22Rv1 (cell line): ENCODE measurements around the gene PDK2.

ENCODE experiments used
- H3K27ac ChIP-seq: fragments of 450-650 bp; 2 replicates; pipeline ENCODE4 v1.5.1; 2017
- ZFX ChIP-seq: fragments of 450-650 bp; IDR thresholded peaks from 2 replicates; pipeline ENCODE4 v1.6.1; 2017; ENCODE audit warnings: antibody characterized with exemption, borderline replicate concordance
- TF ChIP-seq, protein P1 (sequence below): fragments of 450-650 bp; IDR thresholded peaks from 2 replicates; pipeline ENCODE4 v1.5.1; 2017; ENCODE audit warnings: mild to moderate bottlenecking

Gene PDK2

GRCh38 chr17:50133028-50133768 is 38.0 kb downstream of the PDK2 start:
- peak overlapping the region; percentile 44; the same call in 1 of the 2 replicates for H3K27ac ChIP-seq
- TF ChIP-seq, protein P1, sequence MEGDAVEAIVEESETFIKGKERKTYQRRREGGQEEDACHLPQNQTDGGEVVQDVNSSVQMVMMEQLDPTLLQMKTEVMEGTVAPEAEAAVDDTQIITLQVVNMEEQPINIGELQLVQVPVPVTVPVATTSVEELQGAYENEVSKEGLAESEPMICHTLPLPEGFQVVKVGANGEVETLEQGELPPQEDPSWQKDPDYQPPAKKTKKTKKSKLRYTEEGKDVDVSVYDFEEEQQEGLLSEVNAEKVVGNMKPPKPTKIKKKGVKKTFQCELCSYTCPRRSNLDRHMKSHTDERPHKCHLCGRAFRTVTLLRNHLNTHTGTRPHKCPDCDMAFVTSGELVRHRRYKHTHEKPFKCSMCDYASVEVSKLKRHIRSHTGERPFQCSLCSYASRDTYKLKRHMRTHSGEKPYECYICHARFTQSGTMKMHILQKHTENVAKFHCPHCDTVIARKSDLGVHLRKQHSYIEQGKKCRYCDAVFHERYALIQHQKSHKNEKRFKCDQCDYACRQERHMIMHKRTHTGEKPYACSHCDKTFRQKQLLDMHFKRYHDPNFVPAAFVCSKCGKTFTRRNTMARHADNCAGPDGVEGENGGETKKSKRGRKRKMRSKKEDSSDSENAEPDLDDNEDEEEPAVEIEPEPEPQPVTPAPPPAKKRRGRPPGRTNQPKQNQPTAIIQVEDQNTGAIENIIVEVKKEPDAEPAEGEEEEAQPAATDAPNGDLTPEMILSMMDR, result no peak
- no peak for TF ChIP-seq ZFX

DNA sequence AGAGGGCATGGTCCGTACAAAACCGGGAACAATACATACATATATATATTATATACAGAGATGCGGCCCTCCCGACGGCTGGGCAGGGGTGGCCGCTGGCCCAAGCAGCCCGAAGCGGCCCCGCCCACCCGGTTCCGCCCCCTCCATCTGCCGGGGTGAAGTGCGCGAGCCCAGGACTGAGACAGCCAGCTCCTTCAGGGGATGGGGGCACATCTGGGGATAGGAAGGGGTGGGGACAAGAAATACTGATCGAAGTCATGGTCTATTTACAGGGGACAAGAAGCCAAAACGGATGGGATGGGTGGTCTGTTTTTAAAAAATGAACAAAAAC is 38.6 kb downstream of the PDK2 start:
- TF ChIP-seq, protein P1, result no peak
- TF ChIP-seq ZFX, result no peak
- no peak overlapping the region; the same call in 1 of the 2 replicates for H3K27ac ChIP-seq

DNA sequence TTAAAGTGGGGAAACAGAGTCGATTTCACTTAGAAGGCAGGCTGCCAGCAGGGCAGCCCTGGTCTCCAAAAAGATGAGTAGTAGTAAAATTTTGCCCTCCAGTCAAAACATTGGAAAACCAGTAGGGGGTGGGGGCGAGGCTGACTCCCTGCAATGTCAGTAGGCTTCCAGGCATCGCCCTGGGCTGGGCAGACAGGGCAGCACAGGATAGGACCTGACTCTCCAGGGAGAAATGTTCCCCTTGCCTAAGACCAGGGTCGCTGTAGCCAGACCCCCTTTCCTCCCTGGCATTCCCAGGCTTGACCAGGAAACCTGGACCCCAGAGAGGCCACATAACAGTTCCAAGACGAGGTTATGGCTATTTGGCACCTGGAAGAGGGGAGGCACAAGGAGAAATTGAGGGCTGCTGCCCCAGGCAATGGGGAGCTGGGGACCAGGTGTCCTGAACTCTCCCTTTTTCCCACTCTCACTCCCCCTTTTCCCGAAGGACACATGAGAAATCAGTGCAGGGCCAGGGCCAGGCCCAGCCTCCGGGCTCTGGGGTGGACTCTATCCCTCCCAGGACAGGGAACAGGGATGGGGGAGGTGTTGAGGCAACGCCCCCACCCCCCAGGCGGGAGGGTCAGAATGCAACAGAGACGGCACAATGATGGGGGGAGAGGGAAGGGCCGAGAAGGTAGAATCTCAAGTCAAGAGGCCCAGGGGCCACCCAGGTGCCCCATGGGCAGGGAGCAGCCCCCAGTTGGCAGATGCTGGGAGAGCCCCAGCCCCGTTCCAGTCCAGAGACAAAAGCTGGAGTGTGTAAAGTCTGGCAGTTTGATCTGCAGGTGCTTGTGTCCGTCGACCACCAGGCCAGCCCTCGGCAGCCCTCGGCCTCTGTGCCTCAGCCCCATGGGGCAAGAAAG is 39.3 kb downstream of the PDK2 start:
- H3K27ac ChIP-seq, result no peak overlapping the region

DNA sequence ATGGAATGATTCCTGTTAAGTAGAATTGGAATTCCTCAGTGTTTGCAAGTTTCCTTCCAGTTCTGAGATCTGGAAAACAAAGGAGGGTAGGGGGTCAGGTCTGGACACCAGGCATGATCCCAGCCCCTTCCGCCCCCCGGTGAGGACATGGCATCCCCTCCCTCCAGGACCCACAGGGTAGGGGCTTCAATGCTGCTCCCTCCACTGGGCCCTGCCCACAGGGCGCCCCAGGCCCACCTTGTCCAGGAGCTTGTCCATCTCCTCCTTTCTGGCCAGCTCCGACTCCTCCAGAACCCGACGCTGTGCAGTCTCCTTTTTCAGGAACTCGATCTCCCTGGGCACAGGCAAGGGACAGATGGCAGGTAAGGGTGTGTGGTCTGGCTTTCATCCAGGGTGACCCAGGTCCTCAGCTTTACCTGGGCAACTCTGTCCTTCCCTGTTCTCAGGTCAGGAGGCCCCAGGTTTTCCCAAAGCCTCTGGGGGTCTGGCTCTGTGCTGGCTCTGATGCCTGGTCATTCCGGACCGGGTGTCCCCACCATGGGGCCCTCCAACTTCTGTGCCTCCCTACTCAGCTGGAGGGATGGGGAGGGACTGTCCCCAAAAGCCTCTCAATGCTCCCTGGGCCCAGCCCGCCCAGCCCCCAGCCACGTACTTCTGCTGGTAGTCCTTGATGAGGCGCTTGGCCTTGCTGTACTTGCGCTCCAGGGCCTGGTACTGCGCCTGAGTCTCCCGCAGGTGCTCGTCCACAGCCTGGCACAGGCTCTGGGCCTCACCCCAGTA is 40.4 kb downstream of the PDK2 start:
- H3K27ac ChIP-seq, result no peak overlapping the region
- no peak for TF ChIP-seq ZFX
- TF ChIP-seq, protein P1, result no peak

More for the DNA sequence above, 39.3 kb downstream of the PDK2 start:
- no peak for TF ChIP-seq ZFX
- TF ChIP-seq, protein P1, result no peak

- TF ChIP-seq ZFX, result no peak
- TF ChIP-seq, protein P1, result no peak
- no peak overlapping the region for H3K27ac ChIP-seq
These were observed 41.0 kb downstream of the PDK2 start for GRCh38 chr17:50136096-50136687.

DNA sequence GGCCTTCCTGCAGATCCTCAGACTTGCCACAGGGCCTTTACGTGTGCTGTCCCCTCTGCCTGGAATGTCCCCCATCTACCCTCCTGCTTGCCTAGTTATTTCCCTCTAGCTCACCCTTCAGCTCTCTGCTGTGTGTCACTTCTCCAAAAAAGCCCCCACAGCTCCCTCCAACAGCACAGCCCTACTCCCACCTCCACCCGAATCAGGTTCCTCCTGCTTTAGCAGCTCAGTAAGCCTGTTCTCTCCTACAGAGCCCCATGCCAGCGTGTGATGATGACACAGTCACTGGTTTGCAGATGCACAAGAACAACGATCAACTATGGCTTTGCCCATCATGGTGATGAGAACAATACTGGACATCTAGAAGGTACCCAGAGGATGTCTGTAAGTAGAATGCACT is 41.9 kb downstream of the PDK2 start:
- TF ChIP-seq ZFX, result no peak
- TF ChIP-seq, protein P1, result no peak

More for the DNA sequence above, 41.9 kb downstream of the PDK2 start:
- H3K27ac ChIP-seq, result no peak overlapping the region
